Measurements from ENCODE around the gene ST6GALNAC1. TPM values are rescaled to one million over a fixed set of nuclear protein-coding genes. Genes with fewer than 3 reads are reported as not detected.

Gene ST6GALNAC1
- total and polyA plus RNA-seq, 2 of the 13 experiments (the other 11 are each of a cell fraction or from before 2014, with no cell fraction given), result not detected

DNA sequence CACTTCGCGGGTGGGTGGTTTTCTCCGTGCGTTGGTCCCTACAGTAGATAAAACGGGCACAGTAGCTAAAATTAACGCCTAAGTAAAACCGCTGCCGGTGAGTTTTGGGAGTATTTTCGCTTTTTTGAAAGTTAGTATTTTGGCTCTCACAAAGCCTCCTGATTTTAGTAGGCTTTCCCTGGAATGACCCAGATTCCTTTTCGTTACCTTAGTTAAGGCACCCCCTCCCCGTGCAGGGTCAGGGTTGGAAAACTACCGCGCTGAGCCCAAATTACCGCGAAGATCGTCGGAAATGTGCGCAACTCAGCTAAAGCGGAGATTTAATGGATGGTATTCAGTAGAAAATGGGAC lies 28.3 kb upstream of the ST6GALNAC1 start (continued):
- no peak for TF ChIP-seq HNRNPH1 (optimal IDR thresholded peaks at IDR 0.05; ENCODE audit: low read depth, low read length)
- TF ChIP-seq ZNF331 (CRISPR knock-in tag; IDR thresholded peaks at IDR 0.05), result no peak
- TF ChIP-seq RFX5 (IDR thresholded peaks at IDR 0.05; ENCODE audit: low read depth, low read length), result no peak
- TF ChIP-seq ZBTB25 (CRISPR knock-in tag; IDR thresholded peaks at IDR 0.05), result no peak
- TF ChIP-seq REST (IDR thresholded peaks at IDR 0.05; ENCODE audit: borderline replicate concordance in 1 of 2, low read depth in 1 of 2, low read length in 2 of 2), result peak in 1 of 2 experiments; percentile 26; a peak in 1 of 4 replicates
- TF ChIP-seq ZNF207 (IDR thresholded peaks at IDR 0.05; ENCODE audit: borderline replicate concordance), result no peak
- 0 out of 3 replicates have a peak, but pooled peaks have one; percentile 12 for TF ChIP-seq MXI1 (IDR thresholded peaks at IDR 0.05; ENCODE audit: borderline replicate concordance, low read depth, low read length)
- no peak; the same call in none of the 2 replicates for TF ChIP-seq AFF4 (CRISPR knock-in tag; IDR thresholded peaks at IDR 0.05)
- TF ChIP-seq, protein P1, sequence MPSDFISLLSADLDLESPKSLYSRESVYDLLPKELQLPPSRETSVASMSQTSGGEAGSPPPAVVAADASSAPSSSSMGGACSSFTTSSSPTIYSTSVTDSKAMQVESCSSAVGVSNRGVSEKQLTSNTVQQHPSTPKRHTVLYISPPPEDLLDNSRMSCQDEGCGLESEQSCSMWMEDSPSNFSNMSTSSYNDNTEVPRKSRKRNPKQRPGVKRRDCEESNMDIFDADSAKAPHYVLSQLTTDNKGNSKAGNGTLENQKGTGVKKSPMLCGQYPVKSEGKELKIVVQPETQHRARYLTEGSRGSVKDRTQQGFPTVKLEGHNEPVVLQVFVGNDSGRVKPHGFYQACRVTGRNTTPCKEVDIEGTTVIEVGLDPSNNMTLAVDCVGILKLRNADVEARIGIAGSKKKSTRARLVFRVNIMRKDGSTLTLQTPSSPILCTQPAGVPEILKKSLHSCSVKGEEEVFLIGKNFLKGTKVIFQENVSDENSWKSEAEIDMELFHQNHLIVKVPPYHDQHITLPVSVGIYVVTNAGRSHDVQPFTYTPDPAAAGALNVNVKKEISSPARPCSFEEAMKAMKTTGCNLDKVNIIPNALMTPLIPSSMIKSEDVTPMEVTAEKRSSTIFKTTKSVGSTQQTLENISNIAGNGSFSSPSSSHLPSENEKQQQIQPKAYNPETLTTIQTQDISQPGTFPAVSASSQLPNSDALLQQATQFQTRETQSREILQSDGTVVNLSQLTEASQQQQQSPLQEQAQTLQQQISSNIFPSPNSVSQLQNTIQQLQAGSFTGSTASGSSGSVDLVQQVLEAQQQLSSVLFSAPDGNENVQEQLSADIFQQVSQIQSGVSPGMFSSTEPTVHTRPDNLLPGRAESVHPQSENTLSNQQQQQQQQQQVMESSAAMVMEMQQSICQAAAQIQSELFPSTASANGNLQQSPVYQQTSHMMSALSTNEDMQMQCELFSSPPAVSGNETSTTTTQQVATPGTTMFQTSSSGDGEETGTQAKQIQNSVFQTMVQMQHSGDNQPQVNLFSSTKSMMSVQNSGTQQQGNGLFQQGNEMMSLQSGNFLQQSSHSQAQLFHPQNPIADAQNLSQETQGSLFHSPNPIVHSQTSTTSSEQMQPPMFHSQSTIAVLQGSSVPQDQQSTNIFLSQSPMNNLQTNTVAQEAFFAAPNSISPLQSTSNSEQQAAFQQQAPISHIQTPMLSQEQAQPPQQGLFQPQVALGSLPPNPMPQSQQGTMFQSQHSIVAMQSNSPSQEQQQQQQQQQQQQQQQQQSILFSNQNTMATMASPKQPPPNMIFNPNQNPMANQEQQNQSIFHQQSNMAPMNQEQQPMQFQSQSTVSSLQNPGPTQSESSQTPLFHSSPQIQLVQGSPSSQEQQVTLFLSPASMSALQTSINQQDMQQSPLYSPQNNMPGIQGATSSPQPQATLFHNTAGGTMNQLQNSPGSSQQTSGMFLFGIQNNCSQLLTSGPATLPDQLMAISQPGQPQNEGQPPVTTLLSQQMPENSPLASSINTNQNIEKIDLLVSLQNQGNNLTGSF (CRISPR knock-in tag; IDR thresholded peaks at IDR 0.05), result no peak
- TF ChIP-seq TAF15 (IDR thresholded peaks at IDR 0.05; ENCODE audit: low read depth, low read length, poor library complexity, severe bottlenecking), result no peak
- no peak for TF ChIP-seq IKZF5 (CRISPR knock-in tag; IDR thresholded peaks at IDR 0.05)
- TF ChIP-seq XBP1 (CRISPR knock-in tag; IDR thresholded peaks at IDR 0.05), result no peak
- no peak for TF ChIP-seq ZFYVE20 (CRISPR knock-in tag; IDR thresholded peaks at IDR 0.05; ENCODE audit: borderline replicate concordance, low read depth)
- TF ChIP-seq TCF12 (IDR thresholded peaks at IDR 0.05), result no peak
- TF ChIP-seq TCF12 (CRISPR knock-in tag; IDR thresholded peaks at IDR 0.05), result no peak

Measured in HepG2 (cell line).